ENCODE data around the gene KPNA6.

Gene KPNA6

GRCh38 chr1:32099426-32099825 lies 8.4 kb upstream of the KPNA6 start:
- CTCF ChIA-PET = interaction anchor here (0.6 to 1.0 kb wide), 4 partner anchors 9 to 36 kb away, joined by 3 read pairs; no protein-coding TSS in a partner anchor

GRCh38 chr1:32100359-32100758 lies 7.5 kb upstream of the KPNA6 start:
- no peak for TF ChIP-seq CTCF (IDR thresholded peaks at IDR 0.05; ENCODE audit: insufficient read depth, low read length, missing control alignments)
- H3K4me3 ChIP-seq (ENCODE audit: low read depth, low read length) = no peak overlapping the region
- no peak for DNase-seq (ENCODE audit: low read depth, low spot score)
- ChIA-PET CTCF (interaction anchor here (1.0 kb wide), 2 partner anchors 8 to 9 kb away, joined by 3 to 5 read pairs; no protein-coding TSS in a partner anchor), POLR2A (no interaction called here)

More at GRCh38 chr1:32099426-32099825, 8.4 kb upstream of the KPNA6 start:
- no peak for DNase-seq (ENCODE audit: low read depth, low spot score)
- no peak for TF ChIP-seq CTCF (IDR thresholded peaks at IDR 0.05; ENCODE audit: insufficient read depth, low read length, missing control alignments)
- POLR2A ChIA-PET = interaction anchor here (0.6 kb wide), 1 partner anchor 114 kb away, joined by 3 read pairs; no protein-coding TSS in a partner anchor
- no peak overlapping the region for H3K4me3 ChIP-seq (ENCODE audit: low read depth, low read length)

- no peak for DNase-seq (ENCODE audit: low read depth, low spot score)
- H3K4me3 ChIP-seq (ENCODE audit: low read depth, low read length) = no peak overlapping the region
- ChIA-PET POLR2A (no interaction called here), CTCF (interaction anchor here (0.6 to 1.0 kb wide), 5 partner anchors 8 to 293 kb away, joined by 3 to 5 read pairs (median 3); partner anchors contain the start of genes BSDC1 and TMEM39B)
- TF ChIP-seq CTCF (IDR thresholded peaks at IDR 0.05; ENCODE audit: insufficient read depth, low read length, missing control alignments) = no peak
Measured at GRCh38 chr1:32100807-32101708, 6.8 kb upstream of the KPNA6 start.

- H3K4me3 ChIP-seq (ENCODE audit: low read depth, low read length) = no peak overlapping the region
- CTCF ChIA-PET = interaction anchor here (1.0 kb wide), 1 partner anchor 29 kb away, joined by 3 read pairs; no protein-coding TSS in a partner anchor
- no peak for DNase-seq (ENCODE audit: low read depth, low spot score)
- no peak for TF ChIP-seq CTCF (IDR thresholded peaks at IDR 0.05; ENCODE audit: insufficient read depth, low read length, missing control alignments)
- POLR2A ChIA-PET = no interaction called here
Measured at GRCh38 chr1:32104127-32104526, 3.7 kb upstream of the KPNA6 start.

- ChIA-PET POLR2A (interaction anchor here (0.6 kb wide), 1 partner anchor 76 kb away, joined by 3 read pairs; no protein-coding TSS in a partner anchor), CTCF (no interaction called here)
- H3K4me3 ChIP-seq (ENCODE audit: low read depth, low read length) = no peak overlapping the region
- TF ChIP-seq CTCF (IDR thresholded peaks at IDR 0.05; ENCODE audit: insufficient read depth, low read length, missing control alignments) = no peak
- no peak for DNase-seq (ENCODE audit: low read depth, low spot score)
Measured at GRCh38 chr1:32105338-32105737, 2.5 kb upstream of the KPNA6 start.

- CTCF ChIA-PET = interaction anchor here (6.3 kb wide), 1 partner anchor 13 kb away, joined by 67 read pairs; no protein-coding TSS in a partner anchor
- POLR2A ChIA-PET = interaction anchor here (0.9 to 1.9 kb wide), 2 partner anchors 34 to 151 kb away, joined by 4 to 15 read pairs; partner anchors contain the start of gene TMEM39B
- no peak for DNase-seq (ENCODE audit: low read depth, low spot score)
- TF ChIP-seq CTCF (IDR thresholded peaks at IDR 0.05; ENCODE audit: insufficient read depth, low read length, missing control alignments) = no peak
- H3K4me3 ChIP-seq (ENCODE audit: low read depth, low read length) = no peak overlapping the region
Measured at GRCh38 chr1:32106663-32107275, 1.1 kb upstream of the KPNA6 start.
